HL-60/S4 treated with phorbol 12-myristate 13-acetate at 8.2 ng/mL for 4 days and 3 days (cell line): ENCODE data around the gene SH3BGRL2.
"Not testable (repeated sequence)": the region's sequence is repeated elsewhere in the genome, so short reads cannot be mapped to it uniquely, and the experiment has no call there.

Experiments used
- in situ Hi-C: fragments of 300-500 bp; cut with MboI; formaldehyde crosslinking; loops from 2 replicates; pipeline ENCODE4 v1.15.0; 2022; ENCODE audit warnings: low sequenced_read_pairs

SH3BGRL2 gene

GRCh38 chr6:79648328-79648727 is 17.2 kb downstream of the SH3BGRL2 start:
- in situ Hi-C loops, result no loop called here

- in situ Hi-C loops, result no loop called here
Observed at GRCh38 chr6:79649016-79649415, 17.9 kb downstream of the SH3BGRL2 start.

- in situ Hi-C loops, result no loop called here
Observed at GRCh38 chr6:79650950-79651349, 19.8 kb downstream of the SH3BGRL2 start.

GRCh38 chr6:79656134-79656533 is 25.0 kb downstream of the SH3BGRL2 start:
- in situ Hi-C loops, result no loop called here

- in situ Hi-C loops, result no loop called here
Observed at GRCh38 chr6:79657238-79657637, 26.1 kb downstream of the SH3BGRL2 start.

- in situ Hi-C loops, result not testable (repeated sequence)
Observed at GRCh38 chr6:79663655-79664054, 32.5 kb downstream of the SH3BGRL2 start.

GRCh38 chr6:79665725-79666551 is 34.8 kb downstream of the SH3BGRL2 start:
- in situ Hi-C loops, result no loop called here

- in situ Hi-C loops, result no loop called here
Observed at GRCh38 chr6:79666634-79667033, 35.5 kb downstream of the SH3BGRL2 start.

GRCh38 chr6:79668381-79668780 is 37.3 kb downstream of the SH3BGRL2 start:
- in situ Hi-C loops, result no loop called here

- in situ Hi-C loops, result no loop called here
Observed at GRCh38 chr6:79669766-79670165, 38.6 kb downstream of the SH3BGRL2 start.

GRCh38 chr6:79670789-79671188 is 39.7 kb downstream of the SH3BGRL2 start:
- in situ Hi-C loops, result no loop called here

- in situ Hi-C loops, result no loop called here
Observed at GRCh38 chr6:79671600-79672266, 40.6 kb downstream of the SH3BGRL2 start.

- in situ Hi-C loops, result no loop called here
Observed at GRCh38 chr6:79672631-79673111, 41.5 kb downstream of the SH3BGRL2 start.

GRCh38 chr6:79673947-79674346 is 42.8 kb downstream of the SH3BGRL2 start:
- in situ Hi-C loops, result no loop called here

GRCh38 chr6:79676785-79677736 is 45.9 kb downstream of the SH3BGRL2 start:
- in situ Hi-C loops, result no loop called here

GRCh38 chr6:79682682-79683081 is 51.6 kb downstream of the SH3BGRL2 start:
- in situ Hi-C loops, result not testable (repeated sequence)

GRCh38 chr6:79684876-79685275 is 53.7 kb downstream of the SH3BGRL2 start:
- in situ Hi-C loops, result no loop called here

GRCh38 chr6:79686707-79687309 is 55.7 kb downstream of the SH3BGRL2 start:
- in situ Hi-C loops, result no loop called here

- in situ Hi-C loops, result no loop called here
Observed at GRCh38 chr6:79687759-79688158, 56.6 kb downstream of the SH3BGRL2 start.

- in situ Hi-C loops, result no loop called here
Observed at GRCh38 chr6:79694156-79694555, 63.0 kb downstream of the SH3BGRL2 start.
